ENCODE measurements around the gene RABGGTA.
"Not testable (repeated sequence)": the region's sequence is repeated elsewhere in the genome, so short reads cannot be mapped to it uniquely, and the experiment has no call there.

The RABGGTA gene

DNA sequence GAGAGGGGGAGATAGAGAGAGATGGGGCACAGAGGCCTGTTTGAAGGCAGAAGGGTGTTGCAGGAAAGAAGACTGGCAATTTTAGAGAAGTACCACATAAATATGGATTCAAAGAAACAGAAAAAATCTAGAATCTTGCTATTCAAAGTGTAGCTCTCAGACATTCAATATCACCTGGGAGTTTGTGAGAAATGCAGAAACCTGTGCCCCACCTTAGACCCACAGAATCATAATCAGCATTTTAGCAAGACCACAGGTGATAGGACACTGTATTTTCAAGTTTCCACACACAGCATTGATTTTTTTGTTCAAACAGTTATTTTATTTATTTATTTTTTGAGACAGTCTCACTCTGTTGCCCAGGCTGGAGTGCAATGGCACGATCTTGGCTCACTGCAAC, 42.5 kb downstream of the RABGGTA start:
- no peak overlapping the region for H3K9ac ChIP-seq (ENCODE audit: low read length)
- no peak overlapping the region for H3K4me3 ChIP-seq (ENCODE audit: low read depth, low read length, poor library complexity, severe bottlenecking)
- no peak for TF ChIP-seq CTCF (IDR thresholded peaks at IDR 0.05; ENCODE audit: low read length)
- 0 out of 2 replicates have a peak, but pooled peaks cover 2% of the 10 kb centered on the region for H3F3A ChIP-seq (ENCODE audit: insufficient read depth, low read length)
- H3K27me3 ChIP-seq (ENCODE audit: insufficient read depth, low read length), result no peaks in the 10 kb centered on the region
- peaks cover 19% of the 10 kb centered on the region for H3K4me1 ChIP-seq (ENCODE audit: insufficient read depth, low read length, severe bottlenecking)
- peaks cover 53% of the 10 kb centered on the region for H3K79me2 ChIP-seq (ENCODE audit: insufficient read depth, low read length)
- H2AFZ ChIP-seq (ENCODE audit: low read length), result no peak overlapping the region
- no peak overlapping the region for H3K4me2 ChIP-seq (ENCODE audit: low read length)
- H3K36me3 ChIP-seq (ENCODE audit: insufficient read depth, low read length), result peaks cover 27% of the 10 kb centered on the region
- no peaks in the 10 kb centered on the region for H3K9me3 ChIP-seq (ENCODE audit: low read length)
- H3K27ac ChIP-seq (ENCODE audit: low read depth, low read length, poor library complexity, severe bottlenecking), result no peak overlapping the region
- H4K20me1 ChIP-seq (ENCODE audit: insufficient read depth, low read length), result no peaks in the 10 kb centered on the region
- no peaks in the 10 kb centered on the region for H3K9me2 ChIP-seq (ENCODE audit: low read depth, low read length)

DNA sequence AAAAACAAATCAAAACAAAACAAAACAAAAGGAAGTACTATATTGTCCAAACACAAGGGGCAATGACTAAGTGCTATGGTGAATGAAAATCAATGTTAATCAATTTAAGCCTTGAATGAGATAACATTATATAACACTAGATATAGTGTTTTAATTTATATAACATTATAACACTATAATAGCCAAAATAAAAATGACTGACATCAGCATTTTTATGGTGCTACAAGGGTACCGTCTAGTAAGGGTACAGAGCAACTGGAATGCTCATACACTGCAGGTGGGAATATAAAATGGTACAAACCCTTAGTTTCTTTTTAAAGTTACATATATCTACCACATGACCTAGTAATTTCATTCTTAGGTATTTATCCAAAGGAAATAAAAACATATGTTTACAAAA, 44.9 kb downstream of the RABGGTA start:
- Histone ChIP-seq H3K27ac (ENCODE audit: low read depth, low read length, poor library complexity, severe bottlenecking) (no peak overlapping the region), H3K4me1 (ENCODE audit: insufficient read depth, low read length, severe bottlenecking) (peaks cover 8% of the 10 kb centered on the region), H3K9me2 (ENCODE audit: low read depth, low read length) (no peaks in the 10 kb centered on the region), H3K27me3 (ENCODE audit: insufficient read depth, low read length) (no peaks in the 10 kb centered on the region), H3K4me2 (ENCODE audit: low read length) (no peak overlapping the region), H2AFZ (ENCODE audit: low read length) (no peak overlapping the region), H3K36me3 (ENCODE audit: insufficient read depth, low read length) (peaks cover 27% of the 10 kb centered on the region), H3K9ac (ENCODE audit: low read length) (no peak overlapping the region), H3K4me3 (ENCODE audit: low read depth, low read length, poor library complexity, severe bottlenecking) (no peak overlapping the region), H3K79me2 (ENCODE audit: insufficient read depth, low read length) (peaks cover 66% of the 10 kb centered on the region), H4K20me1 (ENCODE audit: insufficient read depth, low read length) (no peaks in the 10 kb centered on the region), H3F3A (ENCODE audit: insufficient read depth, low read length) (no peaks in the 10 kb centered on the region), H3K9me3 (ENCODE audit: low read length) (no peaks in the 10 kb centered on the region)
- TF ChIP-seq CTCF (IDR thresholded peaks at IDR 0.05; ENCODE audit: low read length) (no peak), EZH2 (IDR thresholded peaks at IDR 0.05; ENCODE audit: borderline replicate concordance, low read length) (no peak)

DNA sequence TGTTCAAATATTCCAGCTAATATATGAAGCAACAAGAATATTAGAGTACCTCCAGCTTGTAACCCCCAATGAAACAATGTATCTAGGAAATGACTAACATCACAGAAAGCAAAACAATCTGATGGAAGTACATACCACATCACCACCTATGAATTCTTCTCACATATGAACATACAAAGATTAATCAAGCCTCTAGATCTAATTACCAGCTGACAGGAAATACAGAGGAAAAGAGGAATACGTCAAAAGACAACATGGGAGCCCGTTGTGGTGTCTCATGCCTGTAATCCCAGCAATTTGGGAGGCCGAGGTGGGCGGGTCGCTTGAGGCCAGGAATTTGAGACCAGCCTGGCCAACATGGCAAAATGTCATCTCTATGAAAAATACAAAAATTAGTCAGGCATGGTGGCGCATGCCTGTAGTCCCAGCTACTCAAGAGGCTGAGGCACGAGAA, 46.8 kb downstream of the RABGGTA start:
- Histone ChIP-seq H3F3A (ENCODE audit: insufficient read depth, low read length) (no peaks in the 10 kb centered on the region), H3K27me3 (ENCODE audit: insufficient read depth, low read length) (no peaks in the 10 kb centered on the region), H3K4me1 (ENCODE audit: insufficient read depth, low read length, severe bottlenecking) (no peaks in the 10 kb centered on the region), H3K4me2 (ENCODE audit: low read length) (no peak overlapping the region), H3K27ac (ENCODE audit: low read depth, low read length, poor library complexity, severe bottlenecking) (no peak overlapping the region), H3K4me3 (ENCODE audit: low read depth, low read length, poor library complexity, severe bottlenecking) (no peak overlapping the region), H2AFZ (ENCODE audit: low read length) (no peak overlapping the region), H3K36me3 (ENCODE audit: insufficient read depth, low read length) (peaks cover 27% of the 10 kb centered on the region), H3K9me2 (ENCODE audit: low read depth, low read length) (no peaks in the 10 kb centered on the region), H4K20me1 (ENCODE audit: insufficient read depth, low read length) (no peaks in the 10 kb centered on the region), H3K79me2 (ENCODE audit: insufficient read depth, low read length) (peaks cover 61% of the 10 kb centered on the region), H3K9ac (ENCODE audit: low read length) (no peak overlapping the region), H3K9me3 (ENCODE audit: low read length) (no peaks in the 10 kb centered on the region)
- TF ChIP-seq CTCF (IDR thresholded peaks at IDR 0.05; ENCODE audit: low read length) (no peak), EZH2 (IDR thresholded peaks at IDR 0.05; ENCODE audit: borderline replicate concordance, low read length) (no peak)

DNA sequence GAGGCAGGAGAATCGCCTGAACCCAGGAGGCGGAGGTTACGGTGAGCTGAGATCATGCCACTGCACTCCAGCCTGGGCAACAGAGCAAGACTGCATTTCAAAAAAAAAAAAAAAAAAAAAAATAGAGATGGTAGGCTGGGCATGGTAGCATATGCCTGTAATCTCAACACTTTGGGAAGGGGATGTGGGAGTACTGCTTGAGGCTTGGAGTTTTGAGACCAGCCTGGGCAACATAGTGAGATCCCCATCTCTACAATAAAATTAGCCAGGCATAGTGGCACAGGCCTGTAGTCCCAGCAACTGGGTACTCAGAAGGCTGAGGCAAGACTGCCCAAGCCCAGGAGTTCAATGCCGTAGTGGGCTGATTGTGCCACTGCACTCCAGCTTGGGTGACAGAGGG, 48.4 kb downstream of the RABGGTA start:
- H3K36me3 ChIP-seq (ENCODE audit: insufficient read depth, low read length), result peaks cover 23% of the 10 kb centered on the region
- H3K4me1 ChIP-seq (ENCODE audit: insufficient read depth, low read length, severe bottlenecking); H3K9me2 ChIP-seq (ENCODE audit: low read depth, low read length); H3K27me3 ChIP-seq (ENCODE audit: insufficient read depth, low read length); H3K9me3 ChIP-seq (ENCODE audit: low read length); H3K4me2 ChIP-seq (ENCODE audit: low read length); H3K4me3 ChIP-seq (ENCODE audit: low read depth, low read length, poor library complexity, severe bottlenecking); H4K20me1 ChIP-seq (ENCODE audit: insufficient read depth, low read length); H3K27ac ChIP-seq (ENCODE audit: low read depth, low read length, poor library complexity, severe bottlenecking); H3F3A ChIP-seq (ENCODE audit: insufficient read depth, low read length); H2AFZ ChIP-seq (ENCODE audit: low read length); H3K9ac ChIP-seq (ENCODE audit: low read length): not testable (repeated sequence)
- peaks cover 58% of the 10 kb centered on the region for H3K79me2 ChIP-seq (ENCODE audit: insufficient read depth, low read length)

All from OCI-LY1 (cell line).